GM18498 (cell line): Measurements from ENCODE around the gene ZNF236.
"Not testable (repeated sequence)": the region's sequence is repeated elsewhere in the genome, so short reads cannot be mapped to it uniquely, and the experiment has no call there.

ENCODE experiments used
- ATAC-seq: cut with Tn5 transposase; IDR thresholded peaks from one replicate; pipeline ENCODE4 v1.9.1; 2021; ENCODE audit warnings: mild to moderate bottlenecking, moderate library complexity; ENCODE audit not compliant: unreplicated experiment

ZNF236 gene

DNA sequence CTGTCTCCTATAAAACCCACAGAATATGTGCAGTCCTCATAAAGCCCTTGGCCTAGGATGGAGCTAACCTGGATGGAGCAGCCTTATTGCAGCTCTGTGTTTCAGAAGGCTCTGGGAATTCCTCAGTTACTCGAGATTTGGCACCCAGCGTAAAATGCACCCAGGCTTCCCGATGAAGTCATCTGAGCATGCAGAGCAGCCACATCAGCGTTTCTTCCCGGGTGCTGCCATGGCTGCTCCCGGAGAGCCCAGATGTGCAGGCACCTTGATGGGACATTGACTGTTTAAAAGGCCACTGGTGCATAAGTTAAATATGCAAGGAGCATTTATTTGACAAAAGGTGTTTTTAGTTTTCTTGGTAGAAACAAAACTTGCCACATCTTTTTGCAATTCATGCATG lies 195.0 kb downstream of the ZNF236 start:
- no peak for ATAC-seq

DNA sequence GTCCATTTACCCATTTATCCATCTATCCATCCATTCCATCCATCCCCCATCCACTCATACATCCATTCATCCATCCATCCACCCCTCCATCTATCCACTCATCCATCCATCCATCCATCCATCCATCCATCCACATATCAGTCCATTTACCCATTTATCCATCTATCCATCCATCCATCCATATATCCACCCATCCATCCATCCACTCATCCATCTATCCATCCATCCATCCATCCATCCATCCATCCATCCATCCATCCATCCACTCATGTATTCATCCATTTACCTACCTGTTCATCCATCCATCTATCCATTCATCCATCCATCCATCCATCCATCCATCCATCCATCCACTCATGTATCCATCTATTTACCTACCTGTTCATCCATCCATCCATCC lies 196.3 kb downstream of the ZNF236 start:
- not testable (repeated sequence) for ATAC-seq

- ATAC-seq, result no peak
These were observed 197.3 kb downstream of the ZNF236 start for GRCh38 chr18:77019641-77020040.
